ENCODE data around the gene ARL2.

GRCh38 chr11:65035579-65035978 lies 21.6 kb downstream of the ARL2 start:
- TF ChIP-seq POLR2AphosphoS5 (IDR thresholded peaks at IDR 0.05; ENCODE audit: borderline replicate concordance, low read depth, low read length) = no peak
- TF ChIP-seq EZH2 (IDR thresholded peaks at IDR 0.05) = no peak
- no peak for TF ChIP-seq FOXP2 (optimal IDR thresholded peaks at IDR 0.05; ENCODE audit: control extremely low read depth, extremely low read length, insufficient read depth)

Data from SK-N-MC (cell line).